ENCODE measurements around the gene G6PC1. TPM values are rescaled to one million over a fixed set of nuclear protein-coding genes. Genes with fewer than 3 reads are reported as not detected.

The G6PC1 gene
- total RNA-seq, 2 experiments from 2014 or later, result not detected

DNA sequence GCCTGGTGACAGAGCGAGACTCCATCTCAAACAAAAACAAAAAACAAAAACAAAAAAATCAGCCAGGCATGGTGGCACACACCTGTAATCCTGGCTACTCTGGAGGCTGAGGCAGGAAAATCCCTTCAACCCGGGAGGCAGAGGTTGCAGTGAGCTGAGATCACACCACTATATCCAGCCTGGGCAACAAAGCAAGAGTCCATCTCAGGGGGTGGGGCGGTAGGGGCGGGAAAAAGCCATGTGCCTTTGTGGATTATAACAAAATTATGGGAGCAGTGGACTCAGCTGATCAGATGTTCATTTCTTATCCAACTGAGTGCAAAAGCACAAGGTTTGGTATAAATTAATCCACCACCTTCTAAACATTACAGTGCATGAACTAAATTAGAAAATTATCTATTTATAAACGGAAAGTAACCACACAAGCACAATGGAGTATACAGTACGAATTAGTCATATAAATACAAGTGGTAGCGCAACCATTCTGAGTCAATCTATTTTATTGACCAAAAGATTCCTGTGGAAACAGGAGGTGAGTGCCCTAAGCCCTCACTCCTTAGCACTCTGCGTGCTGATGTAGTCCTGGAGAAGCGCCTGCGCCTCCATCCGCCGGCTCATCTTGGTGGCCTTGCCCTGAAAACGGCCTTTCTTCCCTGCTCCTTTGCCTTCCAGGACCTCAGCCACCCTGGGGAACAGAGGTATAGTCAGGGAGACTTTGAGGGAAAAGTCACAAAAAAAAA, 49.6 kb downstream of the G6PC1 start:
- Mint-ChIP-seq H3K27me3 (no peaks in the 10 kb centered on the region), H3K4me1 (peaks cover 7% of the 10 kb centered on the region), H3K9me3 (no peaks in the 10 kb centered on the region), H3K36me3 (ENCODE audit: low read depth) (peaks cover 28% of the 10 kb centered on the region), H3K4me3 (no peak overlapping the region), H3K27ac (peak overlapping the region; percentile 28)
- POLR2A ChIA-PET, result interaction anchor here (0.7 kb wide), 1 partner anchor 9 kb away, joined by 3 read pairs; no protein-coding TSS in a partner anchor
- no peak for DNase-seq
- CTCF ChIA-PET, result interaction anchor here (0.7 kb wide), 1 partner anchor 340 kb away, joined by 3 read pairs; no protein-coding TSS in a partner anchor

Other genes starting within 250 kb of the G6PC1 start
- 1 to 10 TPM; 6.7 to 7.2 TPM for gene TUBG2, start 241.5 kb upstream of the G6PC1 start, total RNA-seq
- gene PLEKHH3, start 223.8 kb upstream of the G6PC1 start, total RNA-seq, result 1 to 10 TPM in 1 of 2 experiments, under 1 TPM in 1; 0.85 to 1.3 TPM
- gene CCR10, start 219.0 kb upstream of the G6PC1 start, total RNA-seq, result under 1 TPM; 0.65 to 0.87 TPM
- 1 to 10 TPM in 1 of 2 experiments, under 1 TPM in 1; 0.81 to 1.0 TPM for gene CNTNAP1, start 218.3 kb upstream of the G6PC1 start, total RNA-seq
- gene EZH1, start 155.8 kb upstream of the G6PC1 start, total RNA-seq, result 10 to 100 TPM; 52.6 to 54.0 TPM
- not detected for gene RAMP2, start 139.6 kb upstream of the G6PC1 start, total RNA-seq
- gene VPS25, start 127.3 kb upstream of the G6PC1 start, total RNA-seq, result 10 to 100 TPM; 51.9 to 59.4 TPM
- under 1 TPM; 0.47 to 0.77 TPM for gene WNK4, start 120.2 kb upstream of the G6PC1 start, total RNA-seq
- gene COA3, start 102.1 kb upstream of the G6PC1 start, total RNA-seq, result 10 to 100 TPM; 41.2 to 45.1 TPM
- gene CNTD1, start 101.9 kb upstream of the G6PC1 start, total RNA-seq, result not detected
- 10 to 100 TPM; 87.0 to 87.6 TPM for gene BECN1, start 76.5 kb upstream of the G6PC1 start, total RNA-seq
- 100 to 1,000 TPM; 110 to 111 TPM for gene PSME3, start 67.4 kb upstream of the G6PC1 start, total RNA-seq
- 1 to 10 TPM; 1.5 to 1.9 TPM for gene AOC2, start 56.2 kb upstream of the G6PC1 start, total RNA-seq
- under 1 TPM; 0.56 to 0.79 TPM for gene AOC3, start 49.6 kb upstream of the G6PC1 start, total RNA-seq
- gene AARSD1, start 63.7 kb downstream of the G6PC1 start, total RNA-seq, result 10 to 100 TPM; 31.4 to 43.0 TPM
- under 1 TPM; 0.12 to 0.22 TPM for gene PTGES3L, start 79.3 kb downstream of the G6PC1 start, total RNA-seq
- gene RUNDC1, start 79.8 kb downstream of the G6PC1 start, total RNA-seq, result 10 to 100 TPM; 13.0 to 14.0 TPM
- 1,000 to 10,000 TPM; 1,014 to 1,124 TPM for gene RPL27, start 97.6 kb downstream of the G6PC1 start, total RNA-seq
- gene IFI35, start 106.0 kb downstream of the G6PC1 start, total RNA-seq, result 100 to 1,000 TPM; 125 to 137 TPM
- 10 to 100 TPM; 10.2 to 12.8 TPM for gene VAT1, start 121.6 kb downstream of the G6PC1 start, total RNA-seq
- gene RND2, start 124.4 kb downstream of the G6PC1 start, total RNA-seq, result under 1 TPM in 1 of 2 experiments, not detected in 1; 0.05 TPM
- gene BRCA1, start 224.6 kb downstream of the G6PC1 start, total RNA-seq, result 10 to 100 TPM; 67.4 to 76.0 TPM

Data from activated CD4-positive, alpha-beta T cell treated with anti-CD3 and anti-CD28 coated beads, Interleukin-2, amount 10 ng/mL, durations not matched to agents 7 days and 5 days (primary cell).